SK-N-SH (cell line): ENCODE results near the gene SLC7A8. TPM values are rescaled to one million over a fixed set of nuclear protein-coding genes. Genes with fewer than 3 reads are reported as not detected.

Experiments
- CTCF ChIA-PET: fragments of 300-600, 350-600 bp; formaldehyde crosslinking; extraction: SDS; loops from one replicate; lab custom pipeline; 2021; lab: Yijun Ruan, JAX
- POLR2A ChIA-PET: fragments of 350-600 bp; sonication (Branson Sonifier 250); formaldehyde crosslinking; extraction: SDS; loops from one replicate; lab custom pipeline; 2020; ENCODE audit warnings: antibody characterized with exemption, inconsistent platforms; lab: Yijun Ruan, JAX
- DNase-seq: peaks from one replicate; pipeline ENCODE4 v3.0.0; 2012
- H2AFZ ChIP-seq: fragments of 200-600 bp; sonication (generic); 2 replicates; pipeline ENCODE4 v1.8.1; 2016; ENCODE audit warnings: antibody characterized with exemption, mild to moderate bottlenecking, low read depth
- H3F3A ChIP-seq: fragments of 200-600 bp; sonication (generic); replicated peaks from 2 replicates; pipeline ENCODE3; 2016; ENCODE audit warnings: antibody characterized with exemption, mild to moderate bottlenecking; ENCODE audit not compliant: insufficient read depth
- H3K27ac ChIP-seq, 2 experiments: fragments of 200-500 bp in 1 of 2; fragments of 200-600 bp in 1 of 2; sonication (Bioruptor generic) in 1 of 2; sonication (generic), shearing (Covaris generic) in 1 of 2; 2 replicates each; pipeline versions ENCODE4 v1.5.1 to v1.6.1; 2014 to 2016; ENCODE audit warnings: low read depth in 2 of 2, inconsistent platforms in 1 of 2, low read length in 1 of 2, mild to moderate bottlenecking in 1 of 2, mixed read lengths in 1 of 2
- H3K27me3 ChIP-seq: fragments of 200-600 bp; sonication (generic), shearing (Covaris generic); 2 replicates; pipeline ENCODE4 v1.6.1; 2016; ENCODE audit warnings: mixed run types; ENCODE audit not compliant: insufficient read depth
- H3K36me3 ChIP-seq, 2 experiments: fragments of 200-500 bp in 1 of 2; fragments of 200-600 bp in 1 of 2; sonication (Bioruptor generic) in 1 of 2; sonication (generic) in 1 of 2; replicated peaks in 1 of 2; 2 replicates each; pipeline versions ENCODE3 to v1.5.1; 2014 to 2016; ENCODE audit warnings: low read length in 1 of 2, mild to moderate bottlenecking in 1 of 2; ENCODE audit not compliant: insufficient read depth in 2 of 2, control insufficient read depth in 1 of 2
- H3K4me1 ChIP-seq, 2 experiments: fragments of 200-500 bp in 1 of 2; fragments of 200-600 bp in 1 of 2; sonication (Bioruptor generic) in 1 of 2; sonication (generic), shearing (Covaris generic) in 1 of 2; 2 replicates each; pipeline versions ENCODE4 v1.5.1 to v1.6.1; 2014 to 2016; ENCODE audit warnings: low read depth in 1 of 2, low read length in 1 of 2, mixed run types in 1 of 2; ENCODE audit not compliant: insufficient read depth in 2 of 2, control insufficient read depth in 1 of 2
- H3K4me2 ChIP-seq: fragments of 200-600 bp; sonication (generic), shearing (Covaris generic); 2 replicates; pipeline ENCODE4 v1.6.1; 2017; ENCODE audit warnings: mixed run types
- H3K4me3 ChIP-seq, 2 experiments: fragments of 200-500 bp in 1 of 2; fragments of 200-600 bp in 1 of 2; sonication (Bioruptor generic) in 1 of 2; sonication (generic), shearing (Covaris generic) in 1 of 2; 2 replicates each; pipeline versions ENCODE4 v1.5.1 to v1.8.1; 2014 to 2016; ENCODE audit warnings: low read depth in 2 of 2, inconsistent platforms in 1 of 2, low read length in 1 of 2, mild to moderate bottlenecking in 1 of 2, mixed read lengths in 1 of 2, moderate library complexity in 1 of 2
- H3K79me2 ChIP-seq: fragments of 200-600 bp; sonication (generic); 2 replicates; pipeline ENCODE4 v1.8.1; 2017; ENCODE audit warnings: mild to moderate bottlenecking; ENCODE audit not compliant: insufficient read depth
- H3K9ac ChIP-seq: fragments of 200-600 bp; sonication (generic); 2 replicates; pipeline ENCODE4 v1.6.1; 2017; ENCODE audit warnings: mixed run types
- H3K9me2 ChIP-seq: fragments of 200-600 bp; sonication (generic); 2 replicates; pipeline ENCODE4 v1.6.1; 2017; ENCODE audit warnings: mixed run types
- H3K9me3 ChIP-seq: fragments of 200-600 bp; sonication (generic); 2 replicates; pipeline ENCODE4 v1.6.1; 2017; ENCODE audit warnings: mixed run types, mild to moderate bottlenecking, moderate library complexity
- H4K20me1 ChIP-seq: fragments of 200-600 bp; sonication (generic); 2 replicates; pipeline ENCODE4 v1.6.1; 2017; ENCODE audit warnings: mild to moderate bottlenecking, mixed run types; ENCODE audit not compliant: insufficient read depth
- CHD2 ChIP-seq: fragments of 150-350 bp; IDR thresholded peaks from 2 replicates; pipeline ENCODE4 v1.6.1; 2018; ENCODE audit warnings: low read length; ENCODE audit not compliant: partially characterized antibody
- ELF1 ChIP-seq: IDR thresholded peaks from 2 replicates; pipeline ENCODE4 v1.4.0; 2012
- EZH2phosphoT487 ChIP-seq: fragments of 200-600 bp; sonication (generic); IDR thresholded peaks from 2 replicates; pipeline ENCODE4 v1.6.1; 2017; ENCODE audit warnings: low read depth, mixed run types, mild to moderate bottlenecking, antibody characterized with exemption, moderate library complexity, borderline replicate concordance
- JUND ChIP-seq: IDR thresholded peaks from 2 replicates; pipeline ENCODE4 v1.4.0; 2012
- NRF1 ChIP-seq: IDR thresholded peaks from 2 replicates; pipeline ENCODE4 v1.6.1; 2012; ENCODE audit warnings: low read depth, mild to moderate bottlenecking, low read length
- POLR2AphosphoS5 ChIP-seq: IDR thresholded peaks from 2 replicates; pipeline ENCODE4 v1.6.1; 2012; ENCODE audit warnings: low read depth, low read length
- RAD21 ChIP-seq: IDR thresholded peaks from 2 replicates; pipeline ENCODE4 v1.6.1; 2012; ENCODE audit warnings: mild to moderate bottlenecking, low read length
- RXRA ChIP-seq: IDR thresholded peaks from 2 replicates; pipeline ENCODE4 v1.4.0; 2012; ENCODE audit warnings: low read depth, mild to moderate bottlenecking, borderline replicate concordance
- TCF12 ChIP-seq: IDR thresholded peaks from 2 replicates; pipeline ENCODE4 v1.4.0; 2012
- YY1 ChIP-seq: IDR thresholded peaks from 2 replicates; pipeline ENCODE4 v1.4.0; 2012; ENCODE audit warnings: low read depth, mild to moderate bottlenecking
- WGBS: methylation state at CpG from one replicate; pipeline ENCODE4 v1.1.6; 2017; ENCODE audit warnings: low lambda C conversion rate; 5-methylcytosine and 5-hydroxymethylcytosine counted together
- polyA plus RNA-seq, 3 experiments: library from polyadenylated mRNA; depleted of rRNA; stranded (reverse); fragments of >200 nt; gene quantifications; 2 replicates each; pipeline ENCODE4 v1.2.3, GENCODE V29; 2012
- TF ChIP-seq, protein P1 (sequence below): fragments of 150-350 bp; IDR thresholded peaks from 2 replicates; pipeline ENCODE4 v1.6.1; 2016; ENCODE audit warnings: mild to moderate bottlenecking, low read depth, low read length
- TF ChIP-seq, protein P2 (sequence below): fragments of 200-600 bp; sonication (generic); IDR thresholded peaks from 2 replicates; pipeline ENCODE4 v1.6.1; 2017; ENCODE audit warnings: antibody characterized with exemption, mild to moderate bottlenecking, moderate library complexity

Gene SLC7A8
- polyA plus RNA-seq, 1 of the 3 experiments (the other 2 are of a cell fraction) = 1.4 TPM

DNA sequence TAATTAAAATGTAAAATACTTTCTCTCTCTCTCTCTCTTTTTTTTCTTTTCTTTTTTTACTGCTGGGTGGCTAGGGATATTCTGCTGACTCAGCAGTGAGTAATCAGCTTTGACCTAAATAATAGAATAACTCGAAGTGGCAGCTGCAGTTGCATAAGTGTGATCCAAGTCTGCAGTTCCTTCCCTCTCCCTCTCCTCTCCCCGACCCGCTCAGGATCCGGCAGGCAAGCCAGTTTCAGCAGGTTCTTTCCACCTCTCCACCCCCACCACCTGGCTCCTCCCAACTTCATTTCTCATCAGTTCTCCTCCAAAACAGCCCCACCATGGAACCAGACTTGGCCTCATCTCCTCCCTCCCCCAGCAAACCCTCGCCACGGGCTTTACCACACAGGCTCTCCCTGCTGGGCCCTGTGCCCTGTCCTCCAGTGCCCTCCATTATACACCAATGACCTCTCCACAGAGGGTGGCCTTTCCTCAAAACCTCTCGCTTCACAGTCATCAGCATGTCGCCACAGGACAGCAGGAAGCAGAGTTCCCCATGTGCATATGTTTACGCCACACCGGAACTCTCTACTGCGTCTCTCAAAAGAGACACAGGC, 22.4 kb downstream of the SLC7A8 start:
- H3K9me3 ChIP-seq = no peaks in the 10 kb centered on the region
- no peaks in the 10 kb centered on the region for H3K27me3 ChIP-seq
- no peak overlapping the region for H3K9ac ChIP-seq
- no peaks in the 10 kb centered on the region for H3K79me2 ChIP-seq
- WGBS = 47% methylated on average over 11 of the region's 11 CpGs
- H3K9me2 ChIP-seq = no peaks in the 10 kb centered on the region
- CTCF ChIA-PET = interaction anchor here (0.8 kb wide), 1 partner anchor 70 kb away, joined by 3 read pairs; no protein-coding TSS in a partner anchor
- H3K4me3 ChIP-seq = no peak overlapping the region
- H3K4me2 ChIP-seq = peak overlapping the region; percentile 31
- H3K27ac ChIP-seq = no peak overlapping the region; a peak in 1 of 4 replicates
- no peaks in the 10 kb centered on the region for H3F3A ChIP-seq
- POLR2A ChIA-PET = no interaction called here
- TF ChIP-seq YY1 = no peak
- TF ChIP-seq EZH2phosphoT487 = no peak
- no peak for TF ChIP-seq ELF1
- TF ChIP-seq, protein P1, sequence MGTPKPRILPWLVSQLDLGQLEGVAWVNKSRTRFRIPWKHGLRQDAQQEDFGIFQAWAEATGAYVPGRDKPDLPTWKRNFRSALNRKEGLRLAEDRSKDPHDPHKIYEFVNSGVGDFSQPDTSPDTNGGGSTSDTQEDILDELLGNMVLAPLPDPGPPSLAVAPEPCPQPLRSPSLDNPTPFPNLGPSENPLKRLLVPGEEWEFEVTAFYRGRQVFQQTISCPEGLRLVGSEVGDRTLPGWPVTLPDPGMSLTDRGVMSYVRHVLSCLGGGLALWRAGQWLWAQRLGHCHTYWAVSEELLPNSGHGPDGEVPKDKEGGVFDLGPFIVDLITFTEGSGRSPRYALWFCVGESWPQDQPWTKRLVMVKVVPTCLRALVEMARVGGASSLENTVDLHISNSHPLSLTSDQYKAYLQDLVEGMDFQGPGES = no peak
- TF ChIP-seq RXRA = no peak
- TF ChIP-seq NRF1 = no peak
- no peak for TF ChIP-seq TCF12
- TF ChIP-seq CHD2 = no peak
- TF ChIP-seq, protein P2, sequence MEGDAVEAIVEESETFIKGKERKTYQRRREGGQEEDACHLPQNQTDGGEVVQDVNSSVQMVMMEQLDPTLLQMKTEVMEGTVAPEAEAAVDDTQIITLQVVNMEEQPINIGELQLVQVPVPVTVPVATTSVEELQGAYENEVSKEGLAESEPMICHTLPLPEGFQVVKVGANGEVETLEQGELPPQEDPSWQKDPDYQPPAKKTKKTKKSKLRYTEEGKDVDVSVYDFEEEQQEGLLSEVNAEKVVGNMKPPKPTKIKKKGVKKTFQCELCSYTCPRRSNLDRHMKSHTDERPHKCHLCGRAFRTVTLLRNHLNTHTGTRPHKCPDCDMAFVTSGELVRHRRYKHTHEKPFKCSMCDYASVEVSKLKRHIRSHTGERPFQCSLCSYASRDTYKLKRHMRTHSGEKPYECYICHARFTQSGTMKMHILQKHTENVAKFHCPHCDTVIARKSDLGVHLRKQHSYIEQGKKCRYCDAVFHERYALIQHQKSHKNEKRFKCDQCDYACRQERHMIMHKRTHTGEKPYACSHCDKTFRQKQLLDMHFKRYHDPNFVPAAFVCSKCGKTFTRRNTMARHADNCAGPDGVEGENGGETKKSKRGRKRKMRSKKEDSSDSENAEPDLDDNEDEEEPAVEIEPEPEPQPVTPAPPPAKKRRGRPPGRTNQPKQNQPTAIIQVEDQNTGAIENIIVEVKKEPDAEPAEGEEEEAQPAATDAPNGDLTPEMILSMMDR = no peak
- no peak for TF ChIP-seq RAD21
- TF ChIP-seq JUND = no peak
- peaks cover 0 to 17% of the 10 kb centered on the region in 2 experiments; a peak in 2 of 4 replicates for H3K4me1 ChIP-seq
- 0 out of 2 replicates have a peak overlapping the region, but pooled peaks have one; percentile 48 for H2AFZ ChIP-seq
- no peaks in the 10 kb centered on the region for H4K20me1 ChIP-seq
- DNase-seq = no peak
- H3K36me3 ChIP-seq = no peaks in the 10 kb centered on the region

DNA sequence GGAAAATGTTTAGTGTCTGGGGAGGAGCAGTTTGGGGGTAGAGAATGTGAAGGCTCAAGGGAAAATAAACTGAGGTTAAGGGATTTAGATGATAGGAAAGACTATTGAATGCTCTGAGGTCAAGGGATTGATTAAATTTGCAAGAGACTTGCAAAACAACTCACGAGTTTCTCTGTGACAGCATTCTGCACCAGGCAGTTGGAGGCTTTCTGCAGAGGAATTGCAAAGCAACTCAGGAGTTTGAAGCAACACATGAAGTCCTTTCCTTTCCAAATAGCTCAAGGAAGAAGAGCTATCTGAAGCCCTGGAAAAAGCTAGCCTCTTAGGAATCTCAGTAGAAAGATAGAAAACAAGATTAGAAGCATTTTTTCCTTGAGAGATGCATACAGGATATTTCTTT, 23.9 kb downstream of the SLC7A8 start:
- no peak for DNase-seq
- H3K79me2 ChIP-seq = no peaks in the 10 kb centered on the region
- WGBS = 33% methylated on average over 1 of the region's 1 CpG
- no peak overlapping the region for H3K9ac ChIP-seq
- POLR2A ChIA-PET = no interaction called here
- TF ChIP-seq, protein P1 = no peak
- TF ChIP-seq POLR2AphosphoS5 = no peak
- TF ChIP-seq NRF1 = no peak
- TF ChIP-seq, all 33 proteins: peak for 0
- no peak overlapping the region for H3K4me2 ChIP-seq
- no peak overlapping the region for H3K27ac ChIP-seq
- no peaks in the 10 kb centered on the region for H4K20me1 ChIP-seq
- H3K36me3 ChIP-seq = no peaks in the 10 kb centered on the region
- H3K27me3 ChIP-seq = no peaks in the 10 kb centered on the region
- H3K4me1 ChIP-seq = peaks cover 0 to 30% of the 10 kb centered on the region in 2 experiments; a peak in 3 of 4 replicates
- no peaks in the 10 kb centered on the region for H3K9me2 ChIP-seq
- H3K9me3 ChIP-seq = no peaks in the 10 kb centered on the region
- H2AFZ ChIP-seq = no peak overlapping the region
- H3K4me3 ChIP-seq = no peak overlapping the region
- CTCF ChIA-PET = interaction anchor here (1.0 to 1.2 kb wide), 2 partner anchors 27 to 39 kb away, joined by 4 to 6 read pairs; no protein-coding TSS in a partner anchor
- no peaks in the 10 kb centered on the region for H3F3A ChIP-seq
